Stimulated activated CD8-positive, alpha-beta memory T cell treated with anti-CD3 and anti-CD28 coated beads, Interleukin-2, amount 100 ng/mL, for 1 hour (primary cell): ENCODE measurements around the gene RGS2.

Experiments used
- DNase-seq, 2 donors: peaks; one replicate each; pipeline ENCODE4 v3.0.0-alpha.2; 2020; ENCODE audit warnings: low read depth in 2 of 2

The RGS2 gene, protein sequence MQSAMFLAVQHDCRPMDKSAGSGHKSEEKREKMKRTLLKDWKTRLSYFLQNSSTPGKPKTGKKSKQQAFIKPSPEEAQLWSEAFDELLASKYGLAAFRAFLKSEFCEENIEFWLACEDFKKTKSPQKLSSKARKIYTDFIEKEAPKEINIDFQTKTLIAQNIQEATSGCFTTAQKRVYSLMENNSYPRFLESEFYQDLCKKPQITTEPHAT

GRCh38 chr1:192808518-192809306, at the start of gene RGS2:
Gene RGS2 (plus strand): TSS chr1:192809039. CDS start chr1:192809072, 33 bp downstream.
- peak; percentile 81 to 82 for DNase-seq

DNA sequence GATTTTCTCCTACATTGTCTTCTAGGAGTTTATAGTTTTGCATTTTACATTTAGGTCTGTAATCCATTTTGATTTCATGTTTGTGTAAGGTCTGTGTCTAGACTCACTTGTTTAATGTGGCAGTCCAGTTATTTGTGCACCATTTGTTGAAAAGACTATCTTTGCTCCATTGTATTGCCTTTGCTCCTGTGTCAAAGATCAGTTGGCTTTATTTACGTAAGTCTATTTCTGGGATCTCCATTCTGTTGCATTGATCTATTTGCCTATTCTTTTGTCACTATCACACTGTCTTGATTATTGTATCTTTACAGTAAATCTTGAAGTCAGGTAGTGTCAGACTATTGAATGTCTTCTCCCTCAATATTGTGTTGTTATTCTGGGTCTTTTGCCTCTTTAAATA, 49.7 kb upstream of the RGS2 start:
- no peak for DNase-seq

- no peak for DNase-seq
These were observed 46.6 kb upstream of the RGS2 start for GRCh38 chr1:192762265-192762664.

GRCh38 chr1:192763243-192763642, 45.6 kb upstream of the RGS2 start:
- DNase-seq = no peak

DNA sequence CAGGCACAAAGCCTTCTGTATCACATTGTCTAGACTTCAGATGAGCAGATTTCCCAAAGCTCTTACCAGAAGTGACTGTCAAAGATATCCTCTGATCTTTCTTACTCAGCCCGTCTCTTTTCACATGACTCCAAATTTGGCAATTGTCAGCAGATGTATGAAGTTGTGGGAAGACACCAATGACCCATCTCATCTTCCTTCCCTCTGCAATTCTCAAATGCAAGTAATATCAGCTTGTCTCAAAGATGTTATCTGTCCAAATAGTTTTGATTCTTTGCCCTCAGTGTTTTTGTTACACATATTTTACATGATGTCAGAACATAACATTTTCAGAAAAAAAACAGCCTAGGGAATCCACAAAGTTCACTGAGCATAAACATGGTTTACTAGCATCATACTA, 45.1 kb upstream of the RGS2 start:
- DNase-seq = no peak

DNA sequence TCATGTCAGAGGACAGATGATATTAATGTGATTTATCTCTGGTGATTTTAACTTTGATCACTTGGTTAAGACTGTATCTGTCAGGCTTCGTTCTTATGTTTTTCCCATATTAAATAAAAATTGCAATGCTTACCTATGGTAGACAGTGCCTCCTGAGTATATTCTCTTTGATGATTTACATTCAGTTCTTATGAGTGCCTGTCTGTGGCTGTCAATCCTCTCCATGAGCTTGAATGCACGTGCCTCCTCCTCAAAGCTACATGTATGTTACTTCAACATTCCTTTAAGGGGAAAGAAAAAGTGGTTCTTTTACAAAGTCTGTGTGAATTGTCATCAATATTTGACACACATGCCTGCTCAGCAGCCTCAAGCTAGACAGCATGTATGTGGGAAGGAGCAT, 44.2 kb upstream of the RGS2 start:
- no peak for DNase-seq

GRCh38 chr1:192766009-192766625, 42.7 kb upstream of the RGS2 start:
- DNase-seq = no peak

DNA sequence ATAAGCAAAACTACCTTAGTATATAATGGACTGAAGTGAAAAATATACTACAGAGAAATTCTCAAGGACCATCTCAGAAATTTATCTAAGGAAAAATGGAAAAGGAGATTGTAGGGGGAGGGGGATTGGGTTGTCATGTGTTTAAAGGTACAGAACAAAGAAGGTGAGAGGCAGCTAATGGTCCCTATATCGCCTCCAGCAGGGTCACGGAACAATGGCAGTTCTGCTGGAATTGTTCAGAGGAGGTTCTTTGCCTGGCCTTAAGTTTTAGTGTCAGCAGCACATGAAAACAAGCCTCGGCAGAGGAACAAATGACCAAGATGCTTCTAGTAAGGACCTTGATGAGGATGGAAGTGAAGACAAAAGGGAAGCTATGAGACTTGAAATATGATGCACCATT, 42.0 kb upstream of the RGS2 start:
- DNase-seq = no peak

GRCh38 chr1:192767798-192768197, 41.0 kb upstream of the RGS2 start:
- DNase-seq = no peak

DNA sequence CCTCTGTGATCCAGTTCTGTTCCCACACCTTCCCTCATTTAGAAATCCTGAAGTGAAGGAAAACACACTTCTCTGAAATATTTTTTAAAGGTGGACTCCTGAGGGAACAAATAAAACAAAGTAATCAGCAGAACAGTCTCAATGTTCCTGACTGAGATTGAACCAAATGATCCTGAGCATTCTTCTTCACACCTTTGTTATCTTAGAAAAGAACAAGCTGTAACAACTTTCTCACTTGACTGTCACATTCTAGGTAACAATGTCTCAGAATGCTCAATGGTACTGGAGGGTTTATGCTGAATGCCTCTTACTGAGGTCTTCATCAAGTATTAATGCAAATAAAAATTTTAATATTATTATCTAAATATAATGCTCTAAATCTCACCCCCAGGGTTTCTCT, 40.4 kb upstream of the RGS2 start:
- DNase-seq = no peak

- no peak for DNase-seq
These were observed 37.5 kb upstream of the RGS2 start for GRCh38 chr1:192771341-192771740.

GRCh38 chr1:192775631-192776030, 33.2 kb upstream of the RGS2 start:
- no peak for DNase-seq

- DNase-seq = no peak
These were observed 32.6 kb upstream of the RGS2 start for GRCh38 chr1:192776206-192776605.

DNA sequence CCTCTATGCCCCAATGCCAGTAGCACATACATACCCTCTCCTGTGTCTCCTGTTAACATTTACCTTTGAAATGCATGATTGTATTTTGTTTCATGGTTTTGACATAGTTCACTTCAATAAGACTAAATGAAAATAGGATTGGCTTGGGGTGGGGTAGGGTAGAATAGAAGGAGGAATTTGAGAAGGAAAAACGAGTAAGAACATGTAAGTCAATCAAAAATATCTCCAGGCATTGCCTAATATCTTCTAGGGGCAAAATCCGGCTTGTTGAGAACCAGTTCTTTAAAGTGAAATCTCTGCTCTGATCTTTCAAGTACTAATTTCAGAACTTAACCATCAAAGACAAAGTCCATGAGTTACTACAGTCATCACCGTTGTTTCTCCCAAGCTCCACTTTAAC, 31.8 kb upstream of the RGS2 start:
- DNase-seq = no peak

GRCh38 chr1:192783791-192784190, 25.0 kb upstream of the RGS2 start:
- DNase-seq = no peak

DNA sequence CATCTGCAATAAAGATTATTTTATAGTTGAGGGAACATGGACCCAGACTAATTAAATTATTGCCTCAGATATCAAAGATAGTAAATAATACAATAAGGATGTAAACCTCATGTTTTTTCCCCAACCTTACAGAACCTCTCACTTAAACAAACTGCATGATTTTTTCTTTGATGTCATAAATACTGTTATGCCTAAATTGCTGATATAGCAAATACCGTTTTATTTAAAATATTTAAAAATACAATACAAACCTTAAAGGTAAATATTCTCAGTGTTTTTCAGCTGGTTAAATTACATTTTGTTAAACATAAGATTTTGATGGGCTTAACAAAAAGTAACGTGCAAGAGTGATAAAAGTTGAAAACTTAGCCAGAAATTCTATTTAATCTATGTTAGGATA, 24.4 kb upstream of the RGS2 start:
- no peak for DNase-seq

- no peak for DNase-seq
These were observed 22.3 kb upstream of the RGS2 start for GRCh38 chr1:192786576-192786975.

DNA sequence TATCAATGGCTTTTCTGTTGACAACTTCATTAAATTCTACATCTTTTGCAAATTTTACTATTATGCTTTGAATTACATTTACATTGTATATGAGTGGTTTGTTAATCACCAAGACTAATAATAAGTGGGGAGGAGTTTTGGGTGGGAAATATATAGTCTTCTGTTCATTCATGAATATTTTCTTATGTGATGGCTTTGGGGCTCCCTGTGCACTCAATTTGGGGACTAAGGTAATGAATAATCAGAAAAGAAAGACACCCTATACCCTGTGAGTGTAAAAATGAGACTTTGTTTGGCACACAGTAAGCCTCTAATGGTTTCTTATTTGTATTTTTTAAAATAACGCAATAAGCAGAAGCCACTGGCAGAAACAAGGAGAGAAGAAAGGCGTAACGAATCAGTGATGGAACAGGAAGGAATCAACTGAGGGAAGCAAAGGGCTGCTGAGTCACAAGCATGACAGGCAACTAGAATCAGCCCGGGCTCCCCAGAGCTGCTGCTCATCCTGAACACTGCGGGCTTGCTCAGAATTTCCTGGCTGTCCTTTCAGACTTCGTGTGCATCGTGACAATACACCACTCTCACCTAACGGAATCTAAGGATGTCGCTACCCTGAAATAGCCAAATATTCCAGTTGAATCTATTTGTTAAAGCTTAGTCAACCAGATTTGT, 20.8 kb upstream of the RGS2 start:
- DNase-seq = no peak

DNA sequence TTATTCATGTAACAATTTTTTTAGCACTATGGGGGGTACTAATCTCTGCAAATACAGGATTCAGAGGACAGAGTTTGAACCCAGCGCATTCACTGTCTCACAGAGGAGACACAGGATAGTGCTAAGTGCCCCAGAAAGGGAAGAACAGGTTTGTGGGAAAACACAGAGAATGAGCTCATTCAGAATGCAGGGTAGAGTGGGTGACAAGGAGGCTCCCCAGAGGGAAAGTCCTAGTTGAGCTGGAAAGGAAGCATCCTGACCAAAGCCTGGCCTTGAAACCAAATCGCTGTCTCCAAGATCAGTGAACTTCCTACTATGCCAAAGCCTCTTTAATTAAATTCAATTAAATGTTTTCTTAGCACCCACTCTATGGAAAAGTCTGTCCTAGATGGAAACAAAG, 19.0 kb upstream of the RGS2 start:
- no peak for DNase-seq

- DNase-seq = no peak
These were observed 16.2 kb upstream of the RGS2 start for GRCh38 chr1:192792628-192793027.

DNA sequence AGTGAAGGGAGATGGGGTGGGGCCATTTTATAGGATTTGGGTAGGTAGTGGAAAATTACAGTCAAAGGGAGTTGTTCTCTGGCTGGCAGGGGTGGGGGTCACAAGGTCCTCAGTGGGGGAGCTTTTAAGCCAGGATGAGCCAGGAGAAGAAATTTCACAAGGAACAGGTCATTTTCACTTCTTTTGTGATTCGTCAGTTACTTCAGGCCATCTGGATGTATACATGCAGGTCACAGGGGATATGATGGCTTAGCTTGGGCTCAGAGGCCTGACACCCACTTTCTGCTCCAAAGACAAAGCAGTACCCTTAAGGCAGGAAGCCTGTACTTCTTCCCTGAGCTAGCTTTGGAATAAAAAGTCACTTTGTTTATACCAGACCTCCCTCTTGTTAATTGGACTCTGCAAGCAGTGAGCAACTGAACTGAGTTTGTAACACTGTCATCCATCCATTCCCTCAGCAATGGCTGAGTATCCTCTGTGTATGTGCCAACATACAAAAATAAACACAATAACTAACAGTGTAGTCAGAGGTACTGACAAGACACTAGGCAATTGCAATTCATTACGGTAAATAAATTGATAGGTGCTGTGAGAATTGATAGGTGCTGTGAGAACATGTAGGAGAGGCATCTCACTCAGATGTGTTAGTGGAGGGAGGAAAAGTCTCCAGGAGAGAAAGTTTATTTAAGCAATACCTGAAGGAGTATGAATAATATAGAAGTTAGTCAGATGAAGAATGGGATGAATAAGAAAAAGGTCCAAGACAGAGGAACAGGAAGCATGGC, 14.7 kb upstream of the RGS2 start:
- DNase-seq = no peak

DNA sequence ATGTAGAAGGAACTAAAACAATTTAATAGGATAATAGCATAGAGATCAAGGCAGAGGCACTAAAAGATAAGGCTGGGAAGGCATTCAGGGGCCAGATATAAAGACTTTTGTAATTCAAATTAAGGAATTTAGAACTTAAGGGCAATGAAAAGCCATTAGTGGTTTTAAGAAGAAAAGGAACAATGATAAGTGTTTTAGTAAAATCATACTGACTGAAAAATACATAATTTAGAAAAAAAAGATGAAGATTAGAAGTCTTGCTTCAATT, 14.1 kb upstream of the RGS2 start:
- DNase-seq = no peak
